ENCODE measurements around the gene P2RY12.
A peak's percentile ranks its signal among the peaks of the same experiment; 100 is the strongest.

P2RY12 gene

DNA sequence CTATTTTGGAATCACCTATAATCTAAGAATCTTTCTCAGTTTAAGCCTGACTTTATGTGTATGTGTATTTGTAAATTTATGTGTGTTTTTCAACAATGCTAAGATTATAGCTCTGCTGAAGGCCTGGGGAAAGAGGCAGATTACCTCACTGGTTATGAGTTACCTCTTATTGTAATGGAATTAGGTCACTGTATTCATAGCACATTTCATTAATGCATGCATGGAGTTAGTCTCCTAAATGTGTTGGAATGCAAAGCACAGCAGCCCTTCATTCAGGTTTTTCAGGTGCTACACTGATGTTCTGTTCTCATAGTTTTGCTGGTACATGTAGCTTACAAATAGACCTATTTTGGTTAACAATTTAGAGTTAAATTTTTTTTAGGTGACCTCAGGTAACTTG is 77.4 kb downstream of the P2RY12 start:
- DNase-seq (ENCODE audit: low spot score) = no peak

DNA sequence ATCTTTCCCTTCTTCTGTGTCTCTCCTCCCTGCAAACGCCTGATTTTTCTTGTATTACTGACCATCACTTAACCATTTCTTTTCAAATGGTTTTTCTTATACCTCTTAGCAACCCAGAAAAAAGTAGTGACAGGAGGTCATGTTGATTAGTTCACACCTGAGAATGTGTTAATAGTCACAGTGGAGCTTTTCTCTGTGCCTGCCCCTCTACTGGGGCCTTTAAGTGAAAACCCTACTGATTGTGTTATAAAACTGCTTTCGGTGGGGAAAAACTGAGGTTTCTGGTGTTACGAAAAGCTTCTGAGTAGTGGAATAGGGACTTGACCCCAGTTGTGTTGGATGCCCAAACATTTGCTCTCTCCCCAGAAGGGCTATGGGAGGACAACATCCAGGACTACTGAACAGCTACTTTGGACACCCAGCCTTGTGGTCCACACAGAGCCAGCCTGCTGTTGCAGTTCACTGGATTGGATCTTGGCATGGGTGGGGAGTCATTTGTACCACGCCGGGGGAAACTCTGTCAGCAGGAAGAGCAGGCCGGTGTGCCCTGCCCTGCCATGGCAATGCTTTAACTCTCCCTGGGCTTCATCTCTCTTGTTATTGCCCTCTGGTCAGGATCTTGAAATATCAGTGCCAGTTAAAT is 78.3 kb downstream of the P2RY12 start:
- no peak for DNase-seq (ENCODE audit: low spot score)

DNA sequence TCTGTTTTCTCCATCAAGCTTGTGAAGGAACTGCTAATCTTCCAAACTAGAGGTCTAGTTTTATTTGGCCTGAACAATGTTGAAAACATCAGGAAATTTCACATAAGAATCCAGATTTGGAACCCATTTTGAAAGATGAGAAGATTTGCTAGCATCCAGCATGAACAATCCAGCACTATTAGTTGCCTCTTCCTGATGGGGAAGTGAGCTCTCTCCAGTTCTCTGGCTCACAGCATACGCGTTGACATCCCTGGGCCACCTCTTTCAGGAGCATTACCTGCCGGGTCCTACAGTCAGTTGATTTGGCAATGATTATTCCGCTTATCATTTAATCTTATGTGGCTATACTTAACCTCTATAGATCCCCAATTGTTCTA is 78.8 kb downstream of the P2RY12 start:
- no peak for DNase-seq (ENCODE audit: low spot score)

DNA sequence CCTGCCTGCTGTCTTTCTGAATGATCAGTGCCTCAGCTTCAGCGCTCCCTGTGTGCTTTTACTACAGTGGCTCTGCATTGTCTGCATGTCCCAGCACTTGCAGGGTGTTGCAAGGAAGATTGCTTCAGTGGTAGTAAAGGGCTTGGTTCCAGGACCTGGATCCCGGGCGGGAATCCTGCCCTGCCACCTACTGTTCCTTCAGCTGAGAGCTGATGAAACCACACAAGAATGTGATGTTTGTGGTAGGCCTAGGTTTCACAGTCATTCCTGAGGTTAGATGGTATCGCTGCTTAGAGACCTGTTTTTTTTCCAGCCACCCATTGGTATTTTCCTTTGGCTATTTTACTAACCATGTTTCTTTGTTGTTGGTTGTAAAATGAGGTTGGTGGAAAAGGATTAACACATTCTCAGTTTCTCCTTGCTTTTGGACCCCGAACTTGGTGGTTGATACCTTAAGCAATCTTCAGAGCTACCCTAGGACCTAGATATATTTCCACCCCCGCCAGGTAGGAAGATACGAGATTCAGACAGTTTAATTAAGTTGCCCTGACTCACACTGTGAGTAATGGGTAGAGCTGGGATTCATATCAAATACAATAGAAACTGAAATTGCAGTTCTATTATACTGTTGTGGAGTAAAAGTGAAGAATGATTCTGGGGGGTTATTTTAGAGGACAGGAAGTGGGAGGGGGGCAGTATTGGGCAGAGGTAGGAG is 79.3 kb downstream of the P2RY12 start:
- peak; percentile 30 for DNase-seq (ENCODE audit: low spot score)

DNA sequence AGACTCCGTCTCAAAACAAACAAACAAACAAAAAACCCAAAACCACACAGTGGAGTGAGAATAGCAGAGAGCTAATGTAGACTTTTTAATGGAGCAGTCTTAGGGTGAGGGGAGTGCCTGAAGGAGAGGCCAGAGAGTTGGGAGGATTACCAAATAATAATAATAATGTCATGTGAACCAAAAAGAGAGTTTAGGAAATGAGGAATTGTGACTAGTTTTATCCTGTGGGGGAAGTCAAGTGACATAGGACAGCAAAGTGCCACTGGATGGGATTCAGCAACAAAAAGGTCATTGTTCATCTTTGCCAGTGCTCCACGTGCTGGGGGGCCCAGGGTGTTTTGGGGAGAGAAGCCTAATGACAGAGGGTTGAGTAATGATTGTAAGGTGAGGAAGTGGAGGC is 80.8 kb downstream of the P2RY12 start:
- no peak for DNase-seq (ENCODE audit: low spot score)

DNA sequence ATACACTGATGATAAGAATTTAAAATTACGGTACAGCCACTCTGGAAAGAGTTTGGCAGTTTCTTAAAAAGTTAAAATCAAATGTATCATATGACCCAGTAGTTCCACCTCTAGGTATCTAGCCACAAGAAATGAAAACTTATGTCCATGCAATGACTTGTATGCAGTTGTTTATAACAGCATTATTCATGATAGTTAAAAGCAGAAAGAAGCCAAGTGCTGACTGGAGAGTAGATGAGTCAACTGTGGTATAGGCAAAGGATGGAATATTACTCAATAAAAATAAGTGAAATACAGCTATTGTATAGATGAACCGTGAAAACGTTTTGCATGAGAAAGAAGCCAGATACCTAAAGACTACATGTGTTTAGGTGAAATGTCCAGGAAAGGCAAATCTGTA is 82.8 kb downstream of the P2RY12 start:
- DNase-seq (ENCODE audit: low spot score) = peak; percentile 29

DNA sequence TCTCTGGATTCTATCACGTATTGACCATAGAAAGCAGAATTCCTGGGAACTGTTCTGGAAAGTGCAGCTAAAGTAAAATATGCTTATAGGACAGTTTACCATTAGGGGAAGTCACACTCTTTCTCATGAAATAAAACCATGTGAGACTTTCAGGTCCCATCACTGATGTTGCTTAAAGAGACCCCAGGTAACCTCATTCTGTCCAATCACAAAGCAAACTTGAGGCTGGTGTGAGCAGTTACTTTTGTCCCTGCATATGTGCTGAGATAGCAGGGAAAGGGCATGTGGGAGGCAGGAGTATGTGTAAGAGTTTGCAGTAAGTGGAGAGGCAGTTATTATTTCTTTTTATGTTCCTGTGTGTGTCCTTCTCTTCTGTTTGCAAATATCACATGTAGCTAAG is 84.0 kb downstream of the P2RY12 start:
- no peak for DNase-seq (ENCODE audit: low spot score)

DNA sequence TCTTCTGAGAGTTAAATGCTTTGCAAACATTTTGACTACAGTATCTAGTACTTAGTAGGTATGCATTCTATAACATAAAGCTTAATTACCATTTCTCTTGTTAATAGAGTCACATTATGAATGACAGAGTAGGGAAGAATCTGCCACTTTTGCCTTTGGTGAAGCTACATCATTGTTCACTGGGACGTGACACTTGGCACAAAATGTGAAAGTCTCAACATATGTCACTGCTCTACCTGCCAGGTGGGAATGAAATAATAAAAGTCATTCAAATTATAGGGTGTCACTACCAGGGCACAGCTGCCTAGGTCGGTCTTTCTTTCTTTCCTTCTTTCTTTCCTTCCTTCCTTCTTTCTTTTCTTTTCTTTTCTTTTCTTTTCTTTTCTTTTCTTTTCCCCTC is 85.5 kb downstream of the P2RY12 start:
- DNase-seq (ENCODE audit: low spot score) = no peak

DNA sequence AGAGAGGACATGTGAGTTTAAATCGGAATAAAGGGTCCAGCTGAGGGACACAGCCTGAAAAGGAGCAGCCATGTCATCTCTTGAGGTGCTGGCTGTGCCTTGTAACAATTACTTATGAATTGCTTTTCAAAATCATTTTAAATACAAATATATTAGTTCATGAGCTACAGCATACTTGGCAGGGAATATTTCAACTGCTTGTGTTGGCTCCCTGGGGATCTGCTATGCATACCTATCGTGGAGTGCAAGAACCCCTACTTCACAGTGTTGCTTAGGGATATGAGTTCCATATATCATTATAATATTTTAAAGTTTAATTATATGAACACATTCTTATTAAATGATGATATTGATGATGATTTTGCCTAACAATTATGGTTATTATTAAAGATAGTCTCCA is 87.1 kb downstream of the P2RY12 start:
- DNase-seq (ENCODE audit: low spot score) = no peak

DNA sequence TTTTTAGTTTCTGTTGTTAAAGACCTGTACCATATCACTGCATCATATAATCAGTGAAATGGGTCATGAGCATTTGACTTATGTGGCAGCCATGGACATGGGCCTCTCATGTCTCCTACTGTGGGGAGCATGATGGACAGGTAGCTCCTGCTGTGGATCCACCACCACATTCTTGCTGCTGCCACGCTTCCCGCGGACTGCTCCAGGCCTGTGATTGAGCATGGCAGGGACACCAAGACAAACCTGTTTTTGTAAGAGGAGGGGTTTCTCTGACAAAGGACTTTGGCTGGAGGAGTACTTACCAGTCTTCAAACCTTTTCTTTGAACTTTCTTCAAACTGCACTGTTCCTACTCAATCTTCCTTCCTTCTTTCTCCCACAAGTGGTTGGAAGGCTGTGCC is 88.3 kb downstream of the P2RY12 start:
- DNase-seq (ENCODE audit: low spot score) = no peak

DNA sequence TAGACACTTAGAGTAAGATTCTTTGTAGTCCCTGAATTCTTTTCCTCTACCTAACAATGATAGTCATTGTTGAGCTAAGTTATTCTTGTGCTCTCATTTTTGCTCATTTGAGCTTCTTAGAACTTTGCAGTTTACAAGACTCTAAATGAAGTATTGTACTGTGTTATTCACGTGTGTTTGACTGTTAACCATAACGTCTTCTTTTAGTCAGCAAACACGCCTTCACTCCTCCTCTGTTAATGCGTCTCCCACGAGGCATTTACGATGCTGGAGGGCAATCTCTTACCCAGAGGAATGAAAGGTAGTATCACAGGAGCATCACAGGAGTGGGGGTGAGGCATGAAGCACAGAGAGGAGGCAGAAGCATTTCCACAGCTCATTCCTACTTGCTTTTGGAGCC is 91.4 kb downstream of the P2RY12 start:
- DNase-seq (ENCODE audit: low spot score) = no peak

DNA sequence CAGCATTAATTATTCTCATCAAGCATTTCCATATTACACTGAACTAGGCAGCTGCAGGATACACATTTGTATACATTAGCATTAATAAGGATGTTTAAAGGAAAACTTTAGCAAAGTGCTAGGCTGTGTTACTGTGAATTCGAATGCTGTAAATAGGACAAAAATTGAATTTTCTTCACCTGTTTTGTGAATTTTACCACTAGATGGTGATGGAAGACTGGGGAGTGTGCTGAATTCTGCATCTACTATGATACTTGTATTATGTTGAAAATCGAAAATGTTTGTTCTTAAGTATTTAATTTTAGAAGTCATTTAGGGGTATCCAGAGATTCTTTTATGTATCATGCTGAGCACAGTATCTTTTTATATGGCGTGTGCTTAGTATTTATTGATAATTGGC is 93.9 kb downstream of the P2RY12 start:
- peak; percentile 22 for DNase-seq (ENCODE audit: low spot score)

DNA sequence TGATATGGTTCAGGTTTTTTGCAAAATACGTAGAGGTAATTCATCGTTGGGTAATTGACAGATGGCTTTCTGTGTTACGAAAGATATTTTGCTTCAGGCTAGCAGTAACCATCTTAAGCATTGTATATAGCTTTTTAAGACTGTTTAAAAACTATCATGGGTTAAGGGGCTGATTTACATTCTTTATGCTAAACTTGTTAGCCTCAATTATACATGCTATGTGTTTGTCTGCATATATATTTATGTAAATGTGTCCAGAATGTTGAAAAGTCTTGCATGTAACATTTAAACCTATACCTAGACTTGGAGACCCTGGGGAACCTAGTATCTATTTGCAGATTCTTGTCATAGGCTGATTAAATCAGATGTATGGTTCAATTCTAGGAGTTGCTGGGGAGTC is 95.1 kb downstream of the P2RY12 start:
- DNase-seq (ENCODE audit: low spot score) = no peak

Measured in RKO (cell line).